Stimulated activated CD4-positive, alpha-beta T cell treated with anti-CD3 and anti-CD28 coated beads, TNF-alpha, amount 100 ng/mL, for 4 hours (primary cell): ENCODE results near the gene AAGAB.
"Not testable (repeated sequence)": the region's sequence is repeated elsewhere in the genome, so short reads cannot be mapped to it uniquely, and the experiment has no call there.

Source experiments
- DNase-seq, 3 experiments: peaks; one replicate each; pipeline ENCODE4 v3.0.0-alpha.2; 2020; ENCODE audit warnings: low read depth in 3 of 3

The AAGAB gene

GRCh38 chr15:67254238-67255175 lies at the start of gene AAGAB, which contains the start of gene IQCH:
Gene AAGAB (minus strand): TSS chr15:67254661. CDS start chr15:67254631, 30 bp downstream.
Gene IQCH (plus strand): TSS chr15:67254786. CDS start chr15:67254897, 111 bp downstream.
- peak; percentile 90 to 95 (median 94) for DNase-seq

- DNase-seq: peak in 1 of 3 experiments; percentile 5
Observed at GRCh38 chr15:67303490-67304363, 49.3 kb upstream of the AAGAB start.

GRCh38 chr15:67300266-67301025 lies 46.0 kb upstream of the AAGAB start:
- DNase-seq: no peak

- no peak for DNase-seq
Observed at GRCh38 chr15:67296684-67297083, 42.2 kb upstream of the AAGAB start.

GRCh38 chr15:67296188-67296587 lies 41.7 kb upstream of the AAGAB start:
- DNase-seq: no peak

GRCh38 chr15:67290319-67290718 lies 35.9 kb upstream of the AAGAB start:
- no peak for DNase-seq

- DNase-seq: not testable (repeated sequence)
Observed at GRCh38 chr15:67286400-67286799, 31.9 kb upstream of the AAGAB start.

GRCh38 chr15:67285625-67286024 lies 31.2 kb upstream of the AAGAB start:
- DNase-seq: not testable (repeated sequence)

GRCh38 chr15:67281714-67282113 lies 27.3 kb upstream of the AAGAB start:
- DNase-seq: no peak

- no peak for DNase-seq
Observed at GRCh38 chr15:67280217-67280616, 25.8 kb upstream of the AAGAB start.

GRCh38 chr15:67276666-67277065 lies 22.2 kb upstream of the AAGAB start:
- DNase-seq: no peak

- no peak for DNase-seq
Observed at GRCh38 chr15:67274236-67274635, 19.8 kb upstream of the AAGAB start.

- no peak for DNase-seq
Observed at GRCh38 chr15:67267951-67268941, 13.8 kb upstream of the AAGAB start.

- DNase-seq: no peak
Observed at GRCh38 chr15:67267440-67267839, 13.0 kb upstream of the AAGAB start.

- no peak for DNase-seq
Observed at GRCh38 chr15:67266870-67267269, 12.4 kb upstream of the AAGAB start.

- no peak for DNase-seq
Observed at GRCh38 chr15:67259806-67260205, 5.3 kb upstream of the AAGAB start.

- DNase-seq: no peak
Observed at GRCh38 chr15:67259379-67259778, 4.9 kb upstream of the AAGAB start.

GRCh38 chr15:67258412-67258811 lies 4.0 kb upstream of the AAGAB start:
- DNase-seq: not testable (repeated sequence)

GRCh38 chr15:67256051-67256450 lies 1.6 kb upstream of the AAGAB start:
- DNase-seq: no peak

- no peak for DNase-seq
Observed at GRCh38 chr15:67253549-67254237, 768 bp downstream of the AAGAB start.
